Esophagus muscularis mucosa (tissue), 4 donors: ENCODE results near the gene ZNF497. TPM values are rescaled to one million over a fixed set of nuclear protein-coding genes. Genes with fewer than 3 reads are reported as not detected.

Source experiments
- DNase-seq: peaks from one replicate; pipeline ENCODE4 v3.0.0-alpha.2; 2017; ENCODE audit errors: extremely low spot score
- H3K27ac ChIP-seq, 4 donors: fragments of 200-600 bp; sonication (generic); replicated peaks in 1 of 4; 1 replicate in 3 of 4; 2 replicates in 1 of 4; pipeline ENCODE4 v1.5.1; 2016 to 2019; ENCODE audit warnings: mild to moderate bottlenecking in 1 of 4
- H3K27me3 ChIP-seq, 4 donors: fragments of 200-600 bp; sonication (generic); one replicate each; pipeline versions ENCODE4 v1.5.1 to v1.6.0; 2016 to 2019
- H3K36me3 ChIP-seq, 4 donors: fragments of 200-600 bp; sonication (generic); one replicate each; pipeline ENCODE4 v1.5.1; 2016 to 2019
- H3K4me1 ChIP-seq, 4 donors: fragments of 200-600 bp; sonication (generic); one replicate each; pipeline ENCODE4 v1.5.1; 2016 to 2019
- H3K4me3 ChIP-seq, 4 donors: fragments of 200-600 bp; sonication (generic); 1 replicate in 2 of 4; 2 replicates in 2 of 4; pipeline ENCODE4 v1.5.1; 2016 to 2019; ENCODE audit warnings: mild to moderate bottlenecking in 4 of 4, moderate library complexity in 1 of 4
- H3K9me3 ChIP-seq, 4 donors: fragments of 200-600 bp; sonication (generic); 1 replicate in 3 of 4; 2 replicates in 1 of 4; pipeline ENCODE4 v1.5.1; 2016 to 2019
- EP300 ChIP-seq: sonication (generic); formaldehyde crosslinking; IDR thresholded peaks from one replicate; pipeline ENCODE4 v1.6.1; 2017; ENCODE audit warnings: antibody characterized with exemption
- POLR2A ChIP-seq: fragments of 450-650 bp; IDR thresholded peaks from one replicate; pipeline ENCODE4 v1.6.1; 2017; ENCODE audit warnings: antibody characterized with exemption, moderate library complexity, mild to moderate bottlenecking, low read depth
- POLR2AphosphoS5 ChIP-seq, 2 donors: sonication (generic); formaldehyde crosslinking; IDR thresholded peaks; one replicate each; pipeline ENCODE4 v1.6.1; 2017; ENCODE audit warnings: antibody characterized with exemption in 2 of 2
- WGBS: methylation state at CpG from one replicate; pipeline ENCODE4 v1.1.5; 2018; 5-methylcytosine and 5-hydroxymethylcytosine counted together
- intact Hi-C: fragments of 100-400 bp; cut with DNase I; formaldehyde crosslinking; loops from one replicate; pipeline ENCODE4 v1.15.1; 2023
- total RNA-seq, 4 donors: library from RNA; depleted of rRNA; stranded (reverse); fragments of >200 nt; gene quantifications; one replicate each; pipeline versions ENCODE4 v1.1.0 to v1.2.1, GENCODE V29; 2016
- TF ChIP-seq, protein P1 (sequence below), 3 experiments: fragments of 200-600 bp in 2 of 3; fragments of 450-650 bp in 1 of 3; sonication (generic) in 2 of 3; IDR thresholded peaks; one replicate each; pipeline ENCODE4 v1.5.1; 2017 to 2019; ENCODE audit warnings: antibody characterized with exemption in 3 of 3, mild to moderate bottlenecking in 2 of 3, moderate library complexity in 1 of 3

ZNF497 gene
- total RNA-seq, 4 donors from 2014 or later = 0.42 to 1.1 (median 0.92) TPM

DNA sequence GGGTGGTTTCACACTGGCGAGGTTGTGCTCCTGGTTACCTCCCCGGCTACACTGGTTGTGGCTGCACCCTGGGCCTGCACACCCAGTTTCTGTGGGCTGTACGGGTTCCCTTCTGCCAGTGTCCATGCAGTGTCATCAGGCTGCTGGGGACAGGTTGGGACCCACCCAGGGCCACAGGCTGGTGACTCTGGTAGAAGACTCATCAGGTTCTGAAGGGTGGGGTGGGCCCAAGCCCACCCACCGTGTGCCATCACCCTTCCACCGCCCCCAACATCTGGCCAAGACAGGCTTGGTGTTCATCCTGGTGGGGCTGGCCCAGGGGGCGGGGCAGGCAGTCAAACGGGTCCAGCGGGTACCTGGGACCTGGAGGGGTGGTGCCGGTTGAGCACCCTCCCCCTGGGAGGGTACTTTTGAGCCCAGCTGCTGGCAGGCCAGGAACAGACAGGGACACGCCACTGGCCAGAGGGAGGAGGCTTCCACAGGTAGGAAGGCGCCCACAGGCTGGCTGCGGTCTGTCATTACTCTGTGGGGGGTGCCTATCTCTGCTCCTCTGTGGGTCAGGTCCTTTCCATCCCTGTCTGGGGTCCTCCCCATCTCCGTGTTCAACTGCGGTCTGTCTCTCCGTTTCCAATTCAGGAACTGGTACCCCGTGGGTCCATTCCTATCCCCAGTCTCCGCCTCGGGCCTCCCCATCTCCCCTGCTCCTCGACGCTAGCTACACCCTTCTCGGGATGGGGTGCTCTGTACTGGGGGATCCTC lies 32.8 kb upstream of the ZNF497 start, which contains the start of gene RNF225:
TSS of gene RNF225 (plus strand) at position 437 of the 759 bp plus-strand sequence. CDS start 434 bp downstream, outside the sequence.
- WGBS = 31% methylated on average over 10 of the region's 21 CpGs
- Histone ChIP-seq H3K36me3 (peaks cover 39 to 51% (median 46%) of the 10 kb centered on the region in 4 donors), H3K27me3 (peaks cover 0 to 29% (median 15%) of the 10 kb centered on the region in 4 donors), H3K27ac (no peak within 1 kb of the TSS), H3K9me3 (no peaks in the 10 kb centered on the region), H3K4me1 (peaks cover 9 to 25% (median 23%) of the 10 kb centered on the region in 4 donors), H3K4me3 (peak within 1 kb of the TSS in 2 of 4 donors; percentile 22 to 36)
- no peak for DNase-seq
- intact Hi-C loops = no loop called here
- TF ChIP-seq POLR2A = no peak
- no peak for TF ChIP-seq POLR2AphosphoS5 (IDR thresholded peaks at IDR 0.05)
- TF ChIP-seq, protein P1, sequence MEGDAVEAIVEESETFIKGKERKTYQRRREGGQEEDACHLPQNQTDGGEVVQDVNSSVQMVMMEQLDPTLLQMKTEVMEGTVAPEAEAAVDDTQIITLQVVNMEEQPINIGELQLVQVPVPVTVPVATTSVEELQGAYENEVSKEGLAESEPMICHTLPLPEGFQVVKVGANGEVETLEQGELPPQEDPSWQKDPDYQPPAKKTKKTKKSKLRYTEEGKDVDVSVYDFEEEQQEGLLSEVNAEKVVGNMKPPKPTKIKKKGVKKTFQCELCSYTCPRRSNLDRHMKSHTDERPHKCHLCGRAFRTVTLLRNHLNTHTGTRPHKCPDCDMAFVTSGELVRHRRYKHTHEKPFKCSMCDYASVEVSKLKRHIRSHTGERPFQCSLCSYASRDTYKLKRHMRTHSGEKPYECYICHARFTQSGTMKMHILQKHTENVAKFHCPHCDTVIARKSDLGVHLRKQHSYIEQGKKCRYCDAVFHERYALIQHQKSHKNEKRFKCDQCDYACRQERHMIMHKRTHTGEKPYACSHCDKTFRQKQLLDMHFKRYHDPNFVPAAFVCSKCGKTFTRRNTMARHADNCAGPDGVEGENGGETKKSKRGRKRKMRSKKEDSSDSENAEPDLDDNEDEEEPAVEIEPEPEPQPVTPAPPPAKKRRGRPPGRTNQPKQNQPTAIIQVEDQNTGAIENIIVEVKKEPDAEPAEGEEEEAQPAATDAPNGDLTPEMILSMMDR (IDR thresholded peaks at IDR 0.05) = no peak
- no peak for TF ChIP-seq EP300

DNA sequence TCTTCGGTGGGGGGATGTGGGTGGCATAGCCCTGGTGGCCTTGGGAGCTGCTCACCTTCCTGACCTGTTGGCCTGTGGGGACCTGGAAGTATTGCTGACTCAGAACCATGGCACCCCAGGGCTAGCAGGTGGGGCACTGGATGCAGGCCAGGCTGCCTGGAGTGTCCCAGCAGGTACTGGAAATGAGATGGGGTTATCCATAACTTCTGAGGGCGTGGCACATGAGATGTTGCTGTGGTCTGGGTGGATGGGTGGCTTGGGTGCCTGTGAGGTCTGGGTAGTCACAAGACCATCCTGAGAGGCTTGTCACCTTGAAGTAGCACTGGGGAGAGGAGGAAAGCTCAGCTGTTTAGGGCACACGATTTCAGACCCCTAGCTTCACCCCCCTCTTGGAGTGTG lies 32.3 kb upstream of the ZNF497 start:
- Histone ChIP-seq H3K36me3 (peaks cover 39 to 57% (median 49%) of the 10 kb centered on the region in 4 donors), H3K27me3 (peaks cover 0 to 29% (median 15%) of the 10 kb centered on the region in 4 donors), H3K4me3 (no peak overlapping the region), H3K27ac (no peak overlapping the region), H3K9me3 (no peaks in the 10 kb centered on the region), H3K4me1 (peaks cover 5 to 25% (median 23%) of the 10 kb centered on the region in 4 donors)
- no peak for TF ChIP-seq POLR2A
- TF ChIP-seq, protein P1 (IDR thresholded peaks at IDR 0.05) = no peak
- no peak for TF ChIP-seq POLR2AphosphoS5 (IDR thresholded peaks at IDR 0.05)
- no peak for TF ChIP-seq EP300
- WGBS = 69% methylated on average over 3 of the region's 3 CpGs
- DNase-seq = no peak
- intact Hi-C loops = no loop called here

DNA sequence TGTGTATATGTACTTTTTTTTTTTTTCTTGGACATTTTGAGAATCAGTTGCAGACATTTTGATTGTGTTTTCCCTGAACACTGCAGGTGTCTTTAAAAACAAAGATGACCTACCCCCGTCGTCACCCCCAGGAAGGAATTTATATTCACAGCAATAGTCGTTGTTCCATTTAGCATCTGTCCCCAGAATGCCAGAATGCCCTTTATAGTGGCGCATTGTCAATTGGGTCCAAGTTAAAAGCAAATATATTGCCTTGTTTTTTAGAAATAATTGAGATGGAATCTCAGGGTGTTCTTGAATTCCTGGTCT lies 31.1 kb upstream of the ZNF497 start:
- no peak for DNase-seq
- Histone ChIP-seq H3K4me1 (peaks cover 12 to 34% (median 33%) of the 10 kb centered on the region in 4 donors), H3K4me3 (no peak overlapping the region), H3K27ac (no peak overlapping the region), H3K27me3 (peaks cover 0 to 29% (median 15%) of the 10 kb centered on the region in 4 donors), H3K9me3 (no peaks in the 10 kb centered on the region), H3K36me3 (peaks cover 46 to 69% (median 60%) of the 10 kb centered on the region in 4 donors)
- 82% methylated on average over 4 of the region's 4 CpGs for WGBS
- TF ChIP-seq EP300 = no peak
- no peak for TF ChIP-seq POLR2AphosphoS5 (IDR thresholded peaks at IDR 0.05)
- TF ChIP-seq, protein P1 (IDR thresholded peaks at IDR 0.05) = no peak
- no peak for TF ChIP-seq POLR2A
- intact Hi-C loops = no loop called here

DNA sequence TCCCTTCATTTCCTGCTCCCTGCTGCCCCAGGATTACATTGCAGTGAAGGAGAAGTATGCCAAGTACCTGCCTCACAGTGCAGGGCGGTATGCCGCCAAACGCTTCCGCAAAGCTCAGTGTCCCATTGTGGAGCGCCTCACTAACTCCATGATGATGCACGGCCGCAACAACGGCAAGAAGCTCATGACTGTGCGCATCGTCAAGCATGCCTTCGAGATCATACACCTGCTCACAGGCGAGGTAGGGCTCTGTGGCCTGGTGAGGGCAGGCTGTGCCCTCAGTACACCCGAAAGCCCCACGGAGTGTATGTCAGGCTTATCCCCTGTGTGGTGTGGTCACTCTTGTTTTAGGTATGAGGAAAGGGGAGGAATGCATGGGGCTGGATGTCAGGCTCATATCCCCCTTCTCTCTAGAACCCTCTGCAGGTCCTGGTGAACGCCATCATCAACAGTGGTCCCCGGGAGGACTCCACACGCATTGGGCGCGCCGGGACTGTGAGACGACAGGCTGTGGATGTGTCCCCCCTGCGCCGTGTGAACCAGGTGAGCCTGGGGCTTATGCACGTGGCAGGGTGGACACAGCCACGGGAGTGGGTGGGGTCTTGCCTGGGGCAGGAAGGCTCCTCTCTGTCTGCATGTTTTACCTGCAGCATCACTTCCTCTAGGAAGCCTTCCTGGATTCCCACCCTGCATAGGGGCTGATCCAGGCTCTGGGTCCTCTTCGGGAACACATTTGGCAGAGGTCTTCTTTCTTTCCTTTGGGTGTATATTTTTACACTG lies 30.6 kb upstream of the ZNF497 start:
- no peak for DNase-seq
- 95% methylated on average over 16 of the region's 26 CpGs for WGBS
- TF ChIP-seq POLR2AphosphoS5 (IDR thresholded peaks at IDR 0.05) = no peak
- TF ChIP-seq, protein P1 (IDR thresholded peaks at IDR 0.05) = no peak
- intact Hi-C loops = no loop called here
- Histone ChIP-seq H3K36me3 (peaks cover 50 to 74% (median 63%) of the 10 kb centered on the region in 4 donors), H3K27ac (no peak overlapping the region), H3K27me3 (peaks cover 0 to 29% (median 15%) of the 10 kb centered on the region in 4 donors), H3K4me3 (no peak overlapping the region), H3K9me3 (no peaks in the 10 kb centered on the region), H3K4me1 (peaks cover 16 to 40% (median 39%) of the 10 kb centered on the region in 4 donors)
